ENCODE measurements around the gene DNAH10.

GRCh38 chr12:123960029-123960735, 198.1 kb downstream of the DNAH10 start:
- TF ChIP-seq, protein P1, sequence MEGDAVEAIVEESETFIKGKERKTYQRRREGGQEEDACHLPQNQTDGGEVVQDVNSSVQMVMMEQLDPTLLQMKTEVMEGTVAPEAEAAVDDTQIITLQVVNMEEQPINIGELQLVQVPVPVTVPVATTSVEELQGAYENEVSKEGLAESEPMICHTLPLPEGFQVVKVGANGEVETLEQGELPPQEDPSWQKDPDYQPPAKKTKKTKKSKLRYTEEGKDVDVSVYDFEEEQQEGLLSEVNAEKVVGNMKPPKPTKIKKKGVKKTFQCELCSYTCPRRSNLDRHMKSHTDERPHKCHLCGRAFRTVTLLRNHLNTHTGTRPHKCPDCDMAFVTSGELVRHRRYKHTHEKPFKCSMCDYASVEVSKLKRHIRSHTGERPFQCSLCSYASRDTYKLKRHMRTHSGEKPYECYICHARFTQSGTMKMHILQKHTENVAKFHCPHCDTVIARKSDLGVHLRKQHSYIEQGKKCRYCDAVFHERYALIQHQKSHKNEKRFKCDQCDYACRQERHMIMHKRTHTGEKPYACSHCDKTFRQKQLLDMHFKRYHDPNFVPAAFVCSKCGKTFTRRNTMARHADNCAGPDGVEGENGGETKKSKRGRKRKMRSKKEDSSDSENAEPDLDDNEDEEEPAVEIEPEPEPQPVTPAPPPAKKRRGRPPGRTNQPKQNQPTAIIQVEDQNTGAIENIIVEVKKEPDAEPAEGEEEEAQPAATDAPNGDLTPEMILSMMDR (IDR thresholded peaks at IDR 0.05; ENCODE audit: insufficient read depth, low read length, poor library complexity, severe bottlenecking), result no peak
- no peak for TF ChIP-seq EZH2phosphoT487 (conservative IDR thresholded peaks at IDR 0.05; ENCODE audit: low read length)

Data from SU-DHL-6 (cell line).